HK-2 (cell line): Measurements from ENCODE around the gene SCAI.
"Not testable (repeated sequence)": the region's sequence is repeated elsewhere in the genome, so short reads cannot be mapped to it uniquely, and the experiment has no call there.

Source experiments
- DNase-seq: peaks from one replicate; pipeline ENCODE4 v3.0.0-alpha.2; 2018; ENCODE audit not compliant: unreplicated experiment

SCAI gene

DNA sequence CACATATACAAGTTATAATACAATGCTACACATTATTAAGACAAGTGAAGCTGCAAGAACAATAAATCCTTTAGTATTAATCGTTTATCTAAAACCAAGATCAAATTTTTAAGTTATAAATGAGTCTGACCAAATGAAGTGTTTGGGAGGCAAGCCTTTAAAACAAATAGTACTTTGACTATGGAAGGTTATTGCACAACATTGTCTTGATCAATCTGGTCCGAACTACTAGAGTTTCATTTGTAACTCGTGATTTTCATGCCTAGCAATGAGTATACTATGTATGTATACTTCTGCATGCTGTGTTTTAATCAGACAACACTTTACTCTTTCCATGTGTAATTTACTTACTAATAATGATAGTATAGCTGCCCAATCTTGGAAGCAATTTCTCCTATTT is 115.3 kb downstream of the SCAI start:
- no peak for DNase-seq

GRCh38 chr9:125024917-125025316 is 118.4 kb downstream of the SCAI start:
- DNase-seq: no peak

DNA sequence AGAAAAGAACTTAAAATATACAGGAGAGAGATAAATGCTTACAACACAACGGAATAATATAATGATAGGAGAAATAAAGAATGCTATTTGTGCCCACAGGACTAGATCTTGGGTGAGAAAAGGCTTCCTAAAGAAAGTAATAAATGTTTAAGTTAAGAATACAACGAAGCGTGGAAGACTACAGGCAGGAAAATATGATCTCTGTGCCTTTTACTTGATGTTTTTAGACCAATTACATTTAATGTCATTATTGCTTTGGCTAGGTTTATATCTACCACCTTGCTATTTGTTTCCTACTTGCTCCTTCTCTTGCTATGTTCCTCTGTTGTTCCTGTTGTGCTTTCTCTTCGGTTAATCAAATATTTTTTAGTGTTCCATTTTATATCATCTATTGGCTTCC is 122.3 kb downstream of the SCAI start:
- DNase-seq: no peak

- not testable (repeated sequence) for DNase-seq
These were observed 127.7 kb downstream of the SCAI start for GRCh38 chr9:125015655-125016054.

DNA sequence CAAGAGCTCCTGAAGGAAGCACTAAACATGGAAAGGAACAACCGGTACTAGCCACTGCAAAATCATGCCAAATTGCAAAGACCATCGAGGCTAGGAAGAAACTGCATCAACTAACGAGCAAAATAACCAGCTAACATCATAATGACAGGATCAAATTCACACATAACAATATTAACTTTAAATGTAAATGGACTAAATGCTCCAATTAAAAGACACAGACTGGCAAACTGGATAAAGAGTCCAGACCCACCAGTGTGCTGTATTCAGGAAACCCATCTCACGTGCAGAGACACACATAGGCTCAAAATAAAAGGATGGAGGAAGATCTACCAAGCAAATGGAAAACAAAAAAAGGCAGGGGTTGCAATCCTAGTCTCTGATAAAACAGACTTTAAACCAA is 131.3 kb downstream of the SCAI start:
- DNase-seq: not testable (repeated sequence)

GRCh38 chr9:125008599-125008998 is 134.7 kb downstream of the SCAI start:
- no peak for DNase-seq

DNA sequence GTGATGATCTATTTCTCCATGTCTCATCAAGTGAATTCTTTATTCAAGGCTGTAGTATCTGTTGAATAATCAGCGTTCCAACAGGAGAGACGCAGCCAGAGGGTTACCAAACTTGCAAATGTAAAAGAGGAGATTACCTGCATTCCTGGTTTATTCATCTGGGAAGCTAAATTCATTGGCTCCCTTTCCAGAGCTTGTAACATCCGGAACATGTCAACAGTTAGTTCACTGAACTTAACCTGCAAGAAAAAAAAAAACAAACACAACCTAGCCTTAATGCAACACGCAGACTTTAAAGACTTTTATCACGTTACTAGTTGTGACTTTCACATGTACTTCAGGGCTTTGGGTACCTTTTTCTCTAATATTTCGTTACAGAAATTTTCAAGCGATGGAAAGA is 140.0 kb downstream of the SCAI start:
- no peak for DNase-seq

DNA sequence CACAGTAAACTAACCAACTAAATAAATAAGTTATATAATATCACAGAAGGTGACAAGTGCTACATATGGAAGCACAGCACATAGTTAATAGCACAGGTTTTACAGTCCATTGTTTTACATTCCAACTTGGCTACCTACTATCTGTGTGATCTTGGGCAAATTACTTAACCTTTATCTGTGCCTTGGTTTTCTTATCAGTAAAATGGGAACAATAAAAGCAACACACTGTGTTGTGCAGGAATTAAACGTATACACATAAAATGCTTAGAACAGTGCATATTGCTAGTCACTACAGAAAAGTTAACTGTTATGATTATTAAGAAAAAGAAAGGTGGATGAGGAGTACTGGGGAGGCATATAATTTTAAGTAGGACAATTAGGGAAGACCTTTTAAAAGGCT is 159.6 kb downstream of the SCAI start:
- no peak for DNase-seq

- no peak for DNase-seq
These were observed 162.9 kb downstream of the SCAI start for GRCh38 chr9:124980431-124980830.

DNA sequence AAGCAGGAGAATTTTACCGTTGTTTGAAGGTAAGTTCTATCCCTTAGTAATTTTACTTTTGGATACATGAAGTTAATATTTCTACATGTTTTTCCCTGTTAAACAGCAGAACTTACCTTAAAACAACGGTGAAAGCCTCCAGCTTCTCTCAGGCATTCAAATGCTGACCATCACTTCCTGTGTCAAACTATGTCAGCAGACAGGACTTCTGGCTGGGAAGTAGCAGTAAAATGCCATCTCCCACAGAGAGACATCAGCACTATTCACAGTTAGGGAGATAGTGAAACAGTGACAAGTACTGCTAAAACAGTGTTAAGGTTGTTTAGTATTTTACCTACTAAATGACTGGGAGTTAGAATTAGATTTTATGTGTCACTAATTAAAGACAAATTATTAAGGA is 168.2 kb downstream of the SCAI start:
- DNase-seq: no peak

GRCh38 chr9:124973807-124974206 is 169.5 kb downstream of the SCAI start:
- DNase-seq: no peak

DNA sequence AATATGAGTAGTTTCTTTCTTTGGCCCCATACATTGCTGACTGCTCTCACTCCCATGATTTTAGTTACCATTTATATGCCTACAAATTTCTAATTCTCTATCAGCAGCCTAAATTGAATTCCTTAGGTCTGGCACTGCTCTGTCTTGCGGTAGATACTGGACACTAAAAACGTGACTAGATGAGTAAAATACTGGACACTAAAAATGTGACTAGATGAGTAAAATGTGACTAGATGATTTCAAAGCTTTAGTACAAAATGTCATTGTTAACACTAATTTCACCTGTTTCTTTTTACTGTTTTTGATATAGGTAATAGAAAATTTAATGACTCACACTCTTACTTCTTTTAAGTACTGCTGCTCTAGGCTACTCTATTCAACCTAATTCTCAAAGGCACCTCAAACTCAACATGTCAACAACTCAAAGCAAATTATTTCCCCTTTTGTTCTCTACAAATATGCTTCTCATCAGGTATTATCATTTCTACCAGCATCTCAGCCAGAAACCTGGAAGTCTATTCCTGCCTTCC is 171.0 kb downstream of the SCAI start:
- DNase-seq: no peak

DNA sequence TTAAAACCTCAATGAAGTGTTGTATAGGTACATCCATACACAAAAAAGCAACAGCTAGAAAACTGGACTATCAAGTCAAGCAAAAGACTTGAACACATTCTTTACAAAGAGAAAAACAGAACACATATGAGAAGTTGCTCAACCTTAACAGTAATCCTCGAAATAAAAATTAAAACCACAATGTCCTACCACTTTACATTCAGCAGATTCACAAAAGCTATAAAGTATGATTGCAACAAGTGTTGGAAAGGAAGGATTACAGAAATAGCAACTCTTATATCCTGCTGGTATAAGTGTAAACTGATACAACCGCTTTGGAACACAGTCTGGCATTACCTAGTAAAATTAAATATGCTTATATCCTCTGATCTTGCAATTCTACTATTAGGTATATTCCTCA is 173.9 kb downstream of the SCAI start:
- no peak for DNase-seq

GRCh38 chr9:124968238-124968637 is 175.1 kb downstream of the SCAI start:
- DNase-seq: no peak

DNA sequence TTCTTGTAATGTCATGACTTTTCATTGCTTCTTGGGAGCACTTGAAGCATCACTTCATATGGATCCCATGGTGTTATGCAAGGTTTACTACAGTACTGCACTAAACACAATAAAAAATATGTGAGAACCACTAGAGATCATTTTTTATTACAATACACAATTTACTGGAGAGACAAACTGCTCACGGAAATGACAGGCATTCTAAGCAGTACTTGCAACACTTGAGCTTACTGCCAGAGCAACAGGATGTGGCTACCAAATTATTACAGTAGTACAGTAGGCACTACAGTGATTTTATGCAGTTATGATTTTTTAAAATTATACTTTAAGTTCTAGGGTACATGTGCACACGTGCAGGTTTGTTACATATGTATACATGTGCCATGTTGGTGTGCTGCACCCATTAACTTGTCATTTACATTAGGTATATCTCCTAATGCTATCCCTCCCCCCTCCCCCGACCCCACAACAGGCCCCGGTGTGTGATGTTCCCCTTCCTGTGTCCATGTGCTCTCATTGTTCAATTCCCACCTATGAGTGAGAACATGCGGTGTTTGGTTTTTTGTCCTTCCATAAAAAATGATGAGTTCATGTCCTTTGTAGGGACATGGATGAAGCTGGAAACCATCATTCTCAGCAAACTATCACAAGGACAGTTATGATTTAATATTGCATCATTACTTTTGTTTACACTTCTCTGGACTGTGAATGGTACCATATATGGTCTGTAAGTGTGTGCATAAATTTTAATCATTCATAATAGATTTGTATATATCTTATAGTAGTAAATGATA is 177.4 kb downstream of the SCAI start:
- DNase-seq: not testable (repeated sequence)

DNA sequence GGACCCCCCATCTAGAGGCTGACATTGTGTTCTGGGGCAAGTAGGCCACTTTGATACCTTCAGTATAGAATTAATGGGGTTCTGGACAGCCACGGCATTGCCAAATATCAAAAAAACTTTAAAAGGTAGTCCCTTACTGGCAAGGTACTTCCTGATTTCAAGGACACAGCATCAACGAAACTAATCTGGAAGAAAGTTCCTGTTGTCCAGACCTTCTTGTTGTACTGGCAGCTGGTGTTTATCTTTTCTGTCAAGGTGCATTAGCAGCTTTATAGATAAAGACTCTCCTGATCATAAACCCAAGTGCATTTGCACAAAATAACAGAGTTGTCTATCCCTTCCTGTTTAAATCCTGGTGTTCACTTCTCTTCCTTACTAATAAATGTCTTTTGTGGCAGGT is 178.7 kb downstream of the SCAI start:
- no peak for DNase-seq

DNA sequence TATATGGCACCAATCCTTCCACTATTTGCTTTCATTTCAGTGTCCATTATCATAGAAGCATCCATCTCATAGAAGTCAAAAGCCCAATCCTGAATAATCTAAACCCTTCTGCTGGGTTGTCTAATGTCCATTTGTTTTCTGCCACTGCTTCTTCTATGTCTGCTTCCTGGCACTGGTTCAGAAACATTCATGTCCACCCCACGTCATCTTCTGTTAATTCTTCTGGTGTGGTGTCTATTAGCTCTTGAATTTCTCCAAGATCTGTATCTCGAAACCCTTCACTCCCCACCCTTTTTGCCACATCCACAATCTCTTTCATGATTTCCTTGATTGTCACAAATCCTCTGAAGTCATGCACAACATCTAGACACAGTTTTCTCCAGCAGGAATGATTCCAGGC is 179.3 kb downstream of the SCAI start:
- no peak for DNase-seq

GRCh38 chr9:124960409-124960752 is 182.9 kb downstream of the SCAI start:
- DNase-seq: no peak

GRCh38 chr9:124959671-124960408 is 183.5 kb downstream of the SCAI start:
- DNase-seq: not testable (repeated sequence)

- no peak for DNase-seq
These were observed 189.1 kb downstream of the SCAI start for GRCh38 chr9:124954255-124954654.

GRCh38 chr9:124950050-124950718 is 193.1 kb downstream of the SCAI start:
- no peak for DNase-seq

DNA sequence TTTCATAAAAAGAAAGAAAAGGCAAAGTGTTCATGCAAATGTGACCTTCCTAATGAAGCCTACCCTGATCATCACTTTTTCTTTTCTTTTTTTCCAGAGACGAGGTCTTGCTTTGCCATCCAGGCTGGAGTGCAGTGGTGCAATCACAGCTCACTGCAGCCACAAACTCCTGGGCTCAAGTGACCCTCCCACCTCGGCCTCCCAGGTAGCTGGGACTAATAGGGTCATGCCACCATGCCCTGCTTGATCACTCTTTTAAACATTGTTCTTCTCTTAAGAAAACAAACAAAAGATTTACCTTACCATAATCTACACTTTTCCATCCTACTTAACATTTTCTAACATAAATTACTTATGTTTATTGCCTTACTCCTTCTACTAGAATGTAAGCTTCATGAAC is 193.9 kb downstream of the SCAI start:
- no peak for DNase-seq
